Lower lobe of right lung (tissue), 2 donors: ENCODE results near the gene RLN2. TPM values are rescaled to one million over a fixed set of nuclear protein-coding genes. Genes with fewer than 3 reads are reported as not detected.
A peak's percentile ranks its signal among the peaks of the same experiment; 100 is the strongest.

Experiments used
- ATAC-seq, 2 donors: fragments of 200-7000 bp; cut with Tn5 transposase; one replicate each; pipeline ENCODE4 v1.9.1; 2020 to 2022; ENCODE audit warnings: mild to moderate bottlenecking in 2 of 2, moderate library complexity in 2 of 2
- DNase-seq: peaks from one replicate; pipeline ENCODE4 v3.0.0-alpha.2; 2020
- H3K27ac ChIP-seq: fragments of 200-600 bp; one replicate; pipeline ENCODE4 v1.8.0; 2022
- H3K27me3 ChIP-seq: fragments of 200-600 bp; one replicate; pipeline ENCODE4 v1.8.0; 2022; ENCODE audit warnings: low read depth
- H3K36me3 ChIP-seq: fragments of 200-600 bp; one replicate; pipeline ENCODE4 v1.8.0; 2022; ENCODE audit warnings: mild to moderate bottlenecking
- H3K4me1 ChIP-seq: fragments of 200-600 bp; one replicate; pipeline ENCODE4 v1.8.0; 2022
- H3K4me3 ChIP-seq: fragments of 200-600 bp; one replicate; pipeline ENCODE4 v1.8.0; 2022; ENCODE audit warnings: mild to moderate bottlenecking
- H3K9me3 ChIP-seq: fragments of 200-600 bp; one replicate; pipeline ENCODE4 v1.8.0; 2022
- CTCF ChIP-seq: fragments of 200-600 bp; IDR thresholded peaks from one replicate; pipeline ENCODE4 v1.8.0; 2022; ENCODE audit warnings: antibody characterized with exemption, mild to moderate bottlenecking
- intact Hi-C: fragments of 100-400 bp; cut with DNase I; formaldehyde crosslinking; loops from one replicate; pipeline ENCODE4 v1.11.0; 2022
- total RNA-seq: library from RNA; stranded (reverse); fragmentation: NEBNext Ultra II Directional; extraction: Animal tissue kit (Norgen Biotek cat#: 25700); gene quantifications from one replicate; pipeline ENCODE4 v1.2.1, GENCODE V29; 2021
- donor health status: DM: no; HTN: yes; CAD: no; lungs with severe emphysema.

RLN2 gene
- total RNA-seq, 1 donor from 2014 or later: 1.3 TPM

GRCh38 chr9:5278486-5278885 lies 26.0 kb downstream of the RLN2 start:
- no peak for ATAC-seq
- no peak for TF ChIP-seq CTCF

GRCh38 chr9:5274770-5275169 lies 29.7 kb downstream of the RLN2 start:
- no peak for ATAC-seq
- DNase-seq: no peak

More at GRCh38 chr9:5278486-5278885, 26.0 kb downstream of the RLN2 start:
- no peaks in the 10 kb centered on the region for H3K36me3 ChIP-seq
- no peak overlapping the region for H3K4me3 ChIP-seq
- no peak overlapping the region for H3K27ac ChIP-seq
- H3K9me3 ChIP-seq: no peaks in the 10 kb centered on the region
- no peak for DNase-seq
- no peaks in the 10 kb centered on the region for H3K27me3 ChIP-seq
- no peaks in the 10 kb centered on the region for H3K4me1 ChIP-seq
- intact Hi-C loops: no loop called here

GRCh38 chr9:5269249-5269715 lies 35.2 kb downstream of the RLN2 start:
- TF ChIP-seq CTCF: no peak
- Histone ChIP-seq H3K27me3 (no peaks in the 10 kb centered on the region), H3K9me3 (no peaks in the 10 kb centered on the region), H3K27ac (no peak overlapping the region), H3K4me3 (no peak overlapping the region), H3K36me3 (no peaks in the 10 kb centered on the region), H3K4me1 (no peaks in the 10 kb centered on the region)
- ATAC-seq (peak; percentile 65 to 82), DNase-seq (no peak)
- intact Hi-C loops: no loop called here

More at GRCh38 chr9:5274770-5275169, 29.7 kb downstream of the RLN2 start:
- Histone ChIP-seq H3K4me1 (no peaks in the 10 kb centered on the region), H3K4me3 (no peak overlapping the region), H3K9me3 (no peaks in the 10 kb centered on the region), H3K27me3 (no peaks in the 10 kb centered on the region), H3K36me3 (no peaks in the 10 kb centered on the region), H3K27ac (no peak overlapping the region)
- no peak for TF ChIP-seq CTCF
- intact Hi-C loops: no loop called here

- Histone ChIP-seq H3K4me3 (no peak overlapping the region), H3K9me3 (no peaks in the 10 kb centered on the region), H3K27me3 (no peaks in the 10 kb centered on the region), H3K27ac (no peak overlapping the region), H3K36me3 (no peaks in the 10 kb centered on the region), H3K4me1 (no peaks in the 10 kb centered on the region)
- no peak for TF ChIP-seq CTCF
- no peak for DNase-seq
- no peak for ATAC-seq
- intact Hi-C loops: no loop called here
These were observed 38.6 kb downstream of the RLN2 start for GRCh38 chr9:5265939-5266338.

GRCh38 chr9:5264219-5264595 lies 40.3 kb downstream of the RLN2 start:
- TF ChIP-seq CTCF: no peak
- ATAC-seq (no peak), DNase-seq (no peak)
- Histone ChIP-seq H3K36me3 (no peaks in the 10 kb centered on the region), H3K27me3 (no peaks in the 10 kb centered on the region), H3K9me3 (no peaks in the 10 kb centered on the region), H3K27ac (no peak overlapping the region), H3K4me3 (no peak overlapping the region), H3K4me1 (no peaks in the 10 kb centered on the region)
- intact Hi-C loops: no loop called here
